ENCODE data around the gene ARRDC5.

- TF ChIP-seq, protein P1, sequence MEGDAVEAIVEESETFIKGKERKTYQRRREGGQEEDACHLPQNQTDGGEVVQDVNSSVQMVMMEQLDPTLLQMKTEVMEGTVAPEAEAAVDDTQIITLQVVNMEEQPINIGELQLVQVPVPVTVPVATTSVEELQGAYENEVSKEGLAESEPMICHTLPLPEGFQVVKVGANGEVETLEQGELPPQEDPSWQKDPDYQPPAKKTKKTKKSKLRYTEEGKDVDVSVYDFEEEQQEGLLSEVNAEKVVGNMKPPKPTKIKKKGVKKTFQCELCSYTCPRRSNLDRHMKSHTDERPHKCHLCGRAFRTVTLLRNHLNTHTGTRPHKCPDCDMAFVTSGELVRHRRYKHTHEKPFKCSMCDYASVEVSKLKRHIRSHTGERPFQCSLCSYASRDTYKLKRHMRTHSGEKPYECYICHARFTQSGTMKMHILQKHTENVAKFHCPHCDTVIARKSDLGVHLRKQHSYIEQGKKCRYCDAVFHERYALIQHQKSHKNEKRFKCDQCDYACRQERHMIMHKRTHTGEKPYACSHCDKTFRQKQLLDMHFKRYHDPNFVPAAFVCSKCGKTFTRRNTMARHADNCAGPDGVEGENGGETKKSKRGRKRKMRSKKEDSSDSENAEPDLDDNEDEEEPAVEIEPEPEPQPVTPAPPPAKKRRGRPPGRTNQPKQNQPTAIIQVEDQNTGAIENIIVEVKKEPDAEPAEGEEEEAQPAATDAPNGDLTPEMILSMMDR (conservative IDR thresholded peaks at IDR 0.05; ENCODE audit: low read depth, low read length), result no peak
- TF ChIP-seq EZH2 (IDR thresholded peaks at IDR 0.05; ENCODE audit: borderline replicate concordance, low read depth, low read length, poor library complexity, severe bottlenecking), result no peak
Observed at GRCh38 chr19:4906963-4907362, 4.3 kb upstream of the ARRDC5 start.
